Activated CD4-positive, alpha-beta T cell treated with anti-CD3 and anti-CD28 coated beads for 4 hours (primary cell): ENCODE results near the gene LYVE1.

Experiments
- DNase-seq, 2 donors: peaks; one replicate each; pipeline ENCODE4 v3.0.0-alpha.2; 2020

LYVE1 gene

GRCh38 chr11:10519630-10520029 lies 48.8 kb downstream of the LYVE1 start:
- no peak for DNase-seq

- DNase-seq, result no peak
Observed at GRCh38 chr11:10518891-10519290, 49.6 kb downstream of the LYVE1 start.

- no peak for DNase-seq
Observed at GRCh38 chr11:10518123-10518522, 50.3 kb downstream of the LYVE1 start.

GRCh38 chr11:10515418-10515817 lies 53.0 kb downstream of the LYVE1 start:
- DNase-seq, result no peak

- DNase-seq, result no peak
Observed at GRCh38 chr11:10514709-10515108, 53.8 kb downstream of the LYVE1 start.

GRCh38 chr11:10514202-10514601 lies 54.3 kb downstream of the LYVE1 start:
- DNase-seq, result no peak

- no peak for DNase-seq
Observed at GRCh38 chr11:10511181-10511621, 57.3 kb downstream of the LYVE1 start.
